HFF-Myc (cell line): Measurements from ENCODE around the gene FOXI1.

Experiments
- DNase-seq: peaks from one replicate; pipeline ENCODE4 v3.0.0-alpha.2; 2011; ENCODE audit warnings: low read depth; ENCODE audit errors: extremely low read depth
- H3K4me3 ChIP-seq: replicated peaks from 2 replicates; pipeline ENCODE4 v1.5.1; 2011; ENCODE audit warnings: low read depth, mild to moderate bottlenecking, control low read depth, low read length
- TF ChIP-seq, protein P1 (sequence below): IDR thresholded peaks from 2 replicates; pipeline ENCODE4 v1.5.1; 2012; ENCODE audit warnings: mild to moderate bottlenecking, low read depth, low read length, control low read depth; ENCODE audit errors: missing control alignments

Gene FOXI1

DNA sequence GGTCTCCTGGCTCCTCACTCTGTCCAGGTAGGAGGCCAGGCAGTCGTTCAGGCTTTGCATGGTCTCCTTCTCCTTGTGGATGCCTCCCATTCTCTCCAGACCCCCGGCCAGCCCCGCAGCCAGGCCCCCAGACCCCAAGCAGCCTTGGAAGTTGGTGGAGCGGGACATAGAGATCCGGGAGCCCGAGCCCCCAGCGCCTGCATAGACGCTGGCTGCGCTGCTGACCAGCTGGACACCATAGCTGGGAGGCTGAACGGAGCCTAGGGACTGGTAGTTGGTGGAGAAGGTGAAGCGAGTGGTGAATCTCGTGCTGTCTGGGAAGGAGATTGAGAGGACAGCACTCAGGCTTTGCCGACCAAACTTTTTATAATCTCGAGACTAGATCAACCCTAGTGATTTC is 35.9 kb downstream of the FOXI1 start:
- TF ChIP-seq, protein P1, sequence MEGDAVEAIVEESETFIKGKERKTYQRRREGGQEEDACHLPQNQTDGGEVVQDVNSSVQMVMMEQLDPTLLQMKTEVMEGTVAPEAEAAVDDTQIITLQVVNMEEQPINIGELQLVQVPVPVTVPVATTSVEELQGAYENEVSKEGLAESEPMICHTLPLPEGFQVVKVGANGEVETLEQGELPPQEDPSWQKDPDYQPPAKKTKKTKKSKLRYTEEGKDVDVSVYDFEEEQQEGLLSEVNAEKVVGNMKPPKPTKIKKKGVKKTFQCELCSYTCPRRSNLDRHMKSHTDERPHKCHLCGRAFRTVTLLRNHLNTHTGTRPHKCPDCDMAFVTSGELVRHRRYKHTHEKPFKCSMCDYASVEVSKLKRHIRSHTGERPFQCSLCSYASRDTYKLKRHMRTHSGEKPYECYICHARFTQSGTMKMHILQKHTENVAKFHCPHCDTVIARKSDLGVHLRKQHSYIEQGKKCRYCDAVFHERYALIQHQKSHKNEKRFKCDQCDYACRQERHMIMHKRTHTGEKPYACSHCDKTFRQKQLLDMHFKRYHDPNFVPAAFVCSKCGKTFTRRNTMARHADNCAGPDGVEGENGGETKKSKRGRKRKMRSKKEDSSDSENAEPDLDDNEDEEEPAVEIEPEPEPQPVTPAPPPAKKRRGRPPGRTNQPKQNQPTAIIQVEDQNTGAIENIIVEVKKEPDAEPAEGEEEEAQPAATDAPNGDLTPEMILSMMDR: no peak
- no peak overlapping the region for H3K4me3 ChIP-seq
- DNase-seq: no peak

DNA sequence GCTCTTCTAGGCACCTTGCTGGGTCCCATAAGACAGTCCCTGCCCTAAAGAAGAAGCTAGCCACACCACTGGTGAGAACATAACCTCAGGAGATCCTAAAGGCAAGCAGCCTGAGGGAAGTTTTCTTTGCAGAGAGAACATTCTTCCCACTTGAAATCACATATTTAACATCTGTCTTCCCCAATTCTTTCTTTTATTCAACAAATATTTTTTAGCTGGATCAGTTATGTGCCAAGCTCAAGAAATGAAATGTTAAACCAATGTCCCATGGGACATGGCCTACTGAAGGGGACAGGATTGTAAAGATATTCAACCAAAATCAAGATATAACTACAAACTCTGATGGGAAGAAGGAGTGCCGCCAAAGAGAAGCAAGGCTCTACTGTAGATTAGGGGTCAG is 36.5 kb downstream of the FOXI1 start:
- DNase-seq: no peak
- TF ChIP-seq, protein P1: no peak
- no peak overlapping the region for H3K4me3 ChIP-seq

DNA sequence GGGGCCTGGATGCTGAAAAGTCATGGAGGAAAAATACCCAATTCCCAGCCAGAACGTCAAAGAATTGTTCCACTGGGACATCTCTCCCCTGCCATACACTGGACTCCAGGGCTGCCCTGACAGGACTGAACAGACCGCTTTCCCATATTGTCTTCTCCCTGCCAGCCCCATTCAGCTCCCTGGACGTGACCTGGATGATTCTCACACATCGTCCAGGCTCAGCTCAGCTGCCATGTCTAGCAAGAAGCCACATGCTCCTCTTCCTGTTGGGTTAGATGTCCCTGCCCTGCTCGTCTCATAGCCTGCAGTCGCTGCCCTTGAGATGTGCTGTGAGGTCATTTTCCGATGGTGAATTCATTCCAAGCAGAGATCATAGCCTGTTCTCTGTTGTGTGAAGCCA is 37.4 kb downstream of the FOXI1 start:
- no peak overlapping the region for H3K4me3 ChIP-seq
- no peak for DNase-seq
- TF ChIP-seq, protein P1: no peak

DNA sequence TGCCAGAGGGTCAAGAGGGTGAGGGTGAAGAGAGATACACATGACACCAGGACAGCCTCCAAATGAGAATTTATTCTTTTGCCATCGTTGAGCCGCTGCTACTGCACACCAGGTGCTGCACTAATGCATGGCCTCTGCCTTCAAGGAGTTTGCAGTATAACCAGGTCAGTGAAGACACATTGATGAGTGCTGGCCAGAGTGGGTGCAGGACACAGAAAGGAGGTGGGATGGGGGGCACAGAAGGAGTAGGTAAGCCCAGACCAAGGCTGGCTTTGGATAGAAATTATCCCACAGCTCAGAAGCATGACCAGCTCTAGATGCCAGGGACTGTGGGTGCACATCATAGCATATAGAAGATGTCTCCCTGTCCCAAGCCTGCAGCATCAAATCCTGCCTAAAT is 38.0 kb downstream of the FOXI1 start:
- DNase-seq: no peak
- TF ChIP-seq, protein P1: no peak
- no peak overlapping the region for H3K4me3 ChIP-seq

DNA sequence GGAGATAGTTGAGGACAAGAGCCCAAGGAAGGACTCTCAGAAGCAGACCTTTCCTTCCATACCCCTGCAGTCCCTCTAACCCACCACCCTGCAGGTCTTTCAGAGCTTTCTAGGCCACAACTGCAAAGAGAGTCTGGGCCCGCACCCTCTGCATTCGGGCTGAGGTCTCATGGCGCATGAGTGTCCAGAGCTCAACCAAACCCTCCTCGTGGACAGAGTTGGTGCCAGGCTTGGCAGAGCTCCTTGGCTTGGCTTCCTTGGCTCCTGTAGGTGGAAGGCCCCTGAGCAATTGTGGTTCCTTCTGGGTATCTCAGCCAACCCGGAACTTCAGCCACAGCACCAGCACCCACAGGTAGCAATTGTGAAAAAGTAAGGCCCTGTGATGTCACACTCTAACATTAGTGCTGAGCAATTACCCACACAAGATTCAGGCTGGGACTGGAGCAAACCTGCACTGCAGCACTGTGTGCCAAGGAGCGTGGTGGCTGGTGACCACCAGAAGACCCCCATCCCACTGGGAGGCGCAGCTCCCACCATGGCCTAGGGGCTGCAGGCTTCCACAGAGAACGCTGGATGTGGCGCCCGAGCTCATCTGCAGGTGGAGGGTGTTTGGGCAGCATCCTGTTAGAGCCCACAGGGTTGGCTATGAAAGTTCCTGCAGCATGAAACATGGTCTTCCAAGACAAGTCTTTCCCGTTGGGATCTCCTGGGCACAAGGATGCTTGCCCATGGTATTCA is 38.8 kb downstream of the FOXI1 start:
- TF ChIP-seq, protein P1: no peak
- no peak overlapping the region for H3K4me3 ChIP-seq

DNA sequence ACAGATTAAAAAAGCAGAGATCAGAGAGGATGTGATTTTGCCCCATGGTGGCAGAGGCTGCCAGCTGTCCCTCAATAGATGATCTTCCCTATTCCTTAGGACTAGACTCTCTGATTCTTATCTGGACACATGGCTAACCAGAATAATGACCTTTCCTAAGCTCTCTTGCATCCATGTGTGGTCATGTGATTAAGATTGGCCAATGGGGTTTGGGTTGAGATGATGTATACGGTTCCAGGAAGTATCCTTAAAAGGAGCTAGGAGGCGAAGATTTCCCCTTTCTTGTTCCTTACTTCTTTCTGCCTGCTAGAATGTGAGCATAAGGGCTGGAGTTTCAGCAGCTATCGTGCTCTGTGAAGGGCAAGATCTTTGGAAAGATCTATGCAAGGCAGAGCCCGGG is 39.8 kb downstream of the FOXI1 start:
- DNase-seq: no peak
- TF ChIP-seq, protein P1: no peak
- H3K4me3 ChIP-seq: no peak overlapping the region

More for the DNA sequence above, 38.8 kb downstream of the FOXI1 start:
- no peak for DNase-seq
